Neural cell (in vitro differentiated cells): ENCODE data around the gene SLC41A3. TPM values are rescaled to one million over a fixed set of nuclear protein-coding genes. Genes with fewer than 3 reads are reported as not detected.

Source experiments
- H2AFZ ChIP-seq: fragments of 200-600, 300-800 bp; sonication (generic), shearing (Covaris generic); 2 replicates; pipeline ENCODE4 v1.6.0; 2014; ENCODE audit warnings: low read depth, mild to moderate bottlenecking, antibody characterized with exemption, low read length, moderate library complexity
- H3F3A ChIP-seq: fragments of 200-600 bp; shearing (Covaris generic); 2 replicates; pipeline ENCODE4 v1.6.1; 2016; ENCODE audit warnings: mild to moderate bottlenecking, moderate library complexity, mixed read lengths, antibody characterized with exemption, low read length; ENCODE audit not compliant: insufficient read depth, poor library complexity, severe bottlenecking
- H3K27ac ChIP-seq: fragments of 200-600, 300-800 bp; sonication (generic), shearing (Covaris generic); 2 replicates; pipeline ENCODE4 v1.5.1; 2014; ENCODE audit warnings: mild to moderate bottlenecking, low read length, moderate library complexity
- H3K27me3 ChIP-seq: fragments of 300-800, 200-600 bp; sonication (generic), shearing (Covaris generic); 2 replicates; pipeline ENCODE4 v1.6.0; 2014; ENCODE audit warnings: mild to moderate bottlenecking, low read depth, low read length, moderate library complexity; ENCODE audit not compliant: insufficient read depth
- H3K36me3 ChIP-seq: fragments of 300-800, 200-600 bp; sonication (generic), shearing (Covaris generic); 2 replicates; pipeline ENCODE4 v1.5.1; 2014; ENCODE audit warnings: mild to moderate bottlenecking, antibody characterized with exemption, low read length, moderate library complexity; ENCODE audit not compliant: insufficient read depth
- H3K4me2 ChIP-seq: fragments of 300-800, 200-600 bp; sonication (generic), shearing (Covaris generic); 2 replicates; pipeline ENCODE4 v1.6.0; 2014; ENCODE audit warnings: mild to moderate bottlenecking, low read length
- H3K4me3 ChIP-seq: fragments of 300-800, 200-600 bp; sonication (generic), shearing (Covaris generic); 2 replicates; pipeline ENCODE4 v1.5.1; 2014; ENCODE audit warnings: mild to moderate bottlenecking, low read length, moderate library complexity
- H3K79me2 ChIP-seq: fragments of 200-600 bp; shearing (Covaris generic); replicated peaks from 2 replicates; pipeline ENCODE4 v1.6.0; 2014; ENCODE audit warnings: mild to moderate bottlenecking, low read length, moderate library complexity; ENCODE audit not compliant: insufficient read depth
- H3K9ac ChIP-seq: fragments of 300-800, 200-600 bp; sonication (generic), shearing (Covaris generic); 2 replicates; pipeline ENCODE4 v1.6.1; 2016; ENCODE audit warnings: mild to moderate bottlenecking, low read length, mixed read lengths
- H3K9me2 ChIP-seq: fragments of 200-600 bp; shearing (Covaris generic); 2 replicates; pipeline ENCODE4 v1.6.1; 2016; ENCODE audit warnings: mild to moderate bottlenecking, low read length, mixed read lengths; ENCODE audit not compliant: insufficient read depth
- H3K9me3 ChIP-seq: fragments of 200-600, 300-800 bp; sonication (generic), shearing (Covaris generic); 2 replicates; pipeline ENCODE4 v1.6.1; 2016; ENCODE audit warnings: mild to moderate bottlenecking, mixed run types, low read length, moderate library complexity, mixed read lengths
- H4K20me1 ChIP-seq: fragments of 200-600 bp; shearing (Covaris generic); 2 replicates; pipeline ENCODE4 v1.6.1; 2016; ENCODE audit warnings: mild to moderate bottlenecking, mixed run types; ENCODE audit not compliant: insufficient read depth
- CTCF ChIP-seq: fragments of 450-650 bp; IDR thresholded peaks from 2 replicates; pipeline ENCODE4 v1.5.1; 2014; ENCODE audit warnings: antibody characterized with exemption, mild to moderate bottlenecking, moderate library complexity; ENCODE audit not compliant: poor library complexity, severe bottlenecking
- EP300 ChIP-seq: fragments of 450-650 bp; conservative IDR thresholded peaks from 2 replicates; pipeline ENCODE4 v1.6.1; 2014; ENCODE audit warnings: antibody characterized with exemption, mild to moderate bottlenecking, moderate library complexity; ENCODE audit not compliant: poor library complexity, severe bottlenecking
- EZH2 ChIP-seq: fragments of 200-600, 300-800 bp; shearing (Covaris generic), sonication (generic); IDR thresholded peaks from 2 replicates; pipeline ENCODE4 v1.6.1; 2014; ENCODE audit warnings: antibody characterized with exemption, low read length, borderline replicate concordance, mild to moderate bottlenecking; ENCODE audit not compliant: insufficient read depth, poor library complexity, severe bottlenecking
- MXI1 ChIP-seq: fragments of 450-650 bp; conservative IDR thresholded peaks from 2 replicates; pipeline ENCODE4 v1.6.1; 2014; ENCODE audit warnings: antibody characterized with exemption, mild to moderate bottlenecking; ENCODE audit not compliant: poor library complexity, severe bottlenecking
- POLR2AphosphoS5 ChIP-seq: IDR thresholded peaks from 2 replicates; pipeline ENCODE4 v1.6.1; 2012
- RAD21 ChIP-seq: fragments of 450-650 bp; conservative IDR thresholded peaks from 2 replicates; pipeline ENCODE4 v1.6.1; 2014; ENCODE audit warnings: antibody characterized with exemption, mild to moderate bottlenecking, moderate library complexity
- SMC3 ChIP-seq: fragments of 450-650 bp; conservative IDR thresholded peaks from 2 replicates; pipeline ENCODE4 v1.6.1; 2014; ENCODE audit warnings: antibody characterized with exemption, mild to moderate bottlenecking, moderate library complexity; ENCODE audit not compliant: poor library complexity
- TAF1 ChIP-seq: IDR thresholded peaks from 2 replicates; pipeline ENCODE4 v1.6.1; 2012; ENCODE audit warnings: low read depth
- polyA plus RNA-seq: library from polyadenylated mRNA; depleted of rRNA; stranded (reverse); fragments of >200 nt; gene quantifications from 2 replicates; pipeline ENCODE4 v1.2.3, GENCODE V29; 2014
- TF ChIP-seq, protein P1 (sequence below): IDR thresholded peaks from 2 replicates; pipeline ENCODE4 v1.6.1; 2012; ENCODE audit warnings: borderline replicate concordance

The SLC41A3 gene
- polyA plus RNA-seq, 1 donor from 2014 or later: 80.0 TPM

DNA sequence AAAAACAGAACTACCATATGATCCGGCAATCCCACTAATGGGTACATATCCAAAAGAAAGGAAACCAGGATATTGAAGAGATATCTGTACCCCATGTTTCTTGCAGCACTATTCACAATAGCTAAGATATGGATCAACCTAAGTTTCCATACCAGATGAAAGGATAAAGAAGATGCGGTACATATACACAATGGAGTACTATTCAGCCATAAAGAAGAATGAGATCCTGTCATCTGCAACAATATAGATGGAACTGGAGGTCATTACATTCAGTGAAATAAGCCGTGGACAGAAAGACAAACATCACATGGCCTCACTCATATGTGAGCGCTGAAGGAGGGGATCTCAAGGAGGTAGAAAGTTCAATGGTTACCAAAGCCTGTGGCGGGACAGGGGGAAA is 3.0 kb downstream of the SLC41A3 start:
- H3K4me3 ChIP-seq: no peak overlapping the region
- no peak overlapping the region for H2AFZ ChIP-seq
- H3K27me3 ChIP-seq: no peaks in the 10 kb centered on the region
- no peak overlapping the region for H3K4me2 ChIP-seq
- no peaks in the 10 kb centered on the region for H3K36me3 ChIP-seq
- H4K20me1 ChIP-seq: no peaks in the 10 kb centered on the region
- no peak for TF ChIP-seq SMC3
- no peak for TF ChIP-seq EZH2
- no peak for TF ChIP-seq RAD21
- TF ChIP-seq MXI1: no peak
- TF ChIP-seq, protein P1, sequence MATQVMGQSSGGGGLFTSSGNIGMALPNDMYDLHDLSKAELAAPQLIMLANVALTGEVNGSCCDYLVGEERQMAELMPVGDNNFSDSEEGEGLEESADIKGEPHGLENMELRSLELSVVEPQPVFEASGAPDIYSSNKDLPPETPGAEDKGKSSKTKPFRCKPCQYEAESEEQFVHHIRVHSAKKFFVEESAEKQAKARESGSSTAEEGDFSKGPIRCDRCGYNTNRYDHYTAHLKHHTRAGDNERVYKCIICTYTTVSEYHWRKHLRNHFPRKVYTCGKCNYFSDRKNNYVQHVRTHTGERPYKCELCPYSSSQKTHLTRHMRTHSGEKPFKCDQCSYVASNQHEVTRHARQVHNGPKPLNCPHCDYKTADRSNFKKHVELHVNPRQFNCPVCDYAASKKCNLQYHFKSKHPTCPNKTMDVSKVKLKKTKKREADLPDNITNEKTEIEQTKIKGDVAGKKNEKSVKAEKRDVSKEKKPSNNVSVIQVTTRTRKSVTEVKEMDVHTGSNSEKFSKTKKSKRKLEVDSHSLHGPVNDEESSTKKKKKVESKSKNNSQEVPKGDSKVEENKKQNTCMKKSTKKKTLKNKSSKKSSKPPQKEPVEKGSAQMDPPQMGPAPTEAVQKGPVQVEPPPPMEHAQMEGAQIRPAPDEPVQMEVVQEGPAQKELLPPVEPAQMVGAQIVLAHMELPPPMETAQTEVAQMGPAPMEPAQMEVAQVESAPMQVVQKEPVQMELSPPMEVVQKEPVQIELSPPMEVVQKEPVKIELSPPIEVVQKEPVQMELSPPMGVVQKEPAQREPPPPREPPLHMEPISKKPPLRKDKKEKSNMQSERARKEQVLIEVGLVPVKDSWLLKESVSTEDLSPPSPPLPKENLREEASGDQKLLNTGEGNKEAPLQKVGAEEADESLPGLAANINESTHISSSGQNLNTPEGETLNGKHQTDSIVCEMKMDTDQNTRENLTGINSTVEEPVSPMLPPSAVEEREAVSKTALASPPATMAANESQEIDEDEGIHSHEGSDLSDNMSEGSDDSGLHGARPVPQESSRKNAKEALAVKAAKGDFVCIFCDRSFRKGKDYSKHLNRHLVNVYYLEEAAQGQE: no peak
- no peak for TF ChIP-seq TAF1
- TF ChIP-seq POLR2AphosphoS5: no peak
- no peak for TF ChIP-seq EP300
- TF ChIP-seq CTCF: no peak
- H3K27ac ChIP-seq: no peak overlapping the region
- no peaks in the 10 kb centered on the region for H3F3A ChIP-seq
- H3K9me3 ChIP-seq: no peaks in the 10 kb centered on the region
- peaks cover 4% of the 10 kb centered on the region for H3K79me2 ChIP-seq
- H3K9me2 ChIP-seq: no peaks in the 10 kb centered on the region
- no peak overlapping the region for H3K9ac ChIP-seq

- H3F3A ChIP-seq: no peaks in the 10 kb centered on the region
- H3K79me2 ChIP-seq: peaks cover 4% of the 10 kb centered on the region
- no peaks in the 10 kb centered on the region for H3K27me3 ChIP-seq
- no peaks in the 10 kb centered on the region for H3K9me3 ChIP-seq
- no peaks in the 10 kb centered on the region for H3K9me2 ChIP-seq
- TF ChIP-seq SMC3: no peak
- TF ChIP-seq CTCF: no peak
- no peak for TF ChIP-seq RAD21
- no peak for TF ChIP-seq EP300
- no peak for TF ChIP-seq EZH2
- TF ChIP-seq TAF1: no peak
- TF ChIP-seq, protein P1: no peak
- TF ChIP-seq POLR2AphosphoS5: no peak
- no peak for TF ChIP-seq MXI1
- no peaks in the 10 kb centered on the region for H4K20me1 ChIP-seq
- no peak overlapping the region for H3K27ac ChIP-seq
- no peak overlapping the region for H3K9ac ChIP-seq
- H3K4me3 ChIP-seq: no peak overlapping the region
- no peak overlapping the region for H3K4me2 ChIP-seq
- no peaks in the 10 kb centered on the region for H3K36me3 ChIP-seq
- H2AFZ ChIP-seq: no peak overlapping the region
These were observed 5.1 kb downstream of the SLC41A3 start for GRCh38 chr3:126078866-126079265.
